HG02884 (cell line): Measurements from ENCODE around the gene NUSAP1.
A peak's percentile ranks its signal among the peaks of the same experiment; 100 is the strongest.
"Not testable (repeated sequence)": the region's sequence is repeated elsewhere in the genome, so short reads cannot be mapped to it uniquely, and the experiment has no call there.

Source experiments
- ATAC-seq: cut with Tn5 transposase; IDR thresholded peaks from one replicate; pipeline ENCODE4 v1.9.1; 2021; ENCODE audit warnings: mild to moderate bottlenecking, moderate library complexity; ENCODE audit not compliant: unreplicated experiment

Gene NUSAP1

GRCh38 chr15:41332194-41333025 is at the start of gene NUSAP1, which contains the start of gene OIP5:
Gene NUSAP1 (plus strand): TSS chr15:41332881. CDS start chr15:41332958, 77 bp downstream.
Gene OIP5 (minus strand): TSS chr15:41332591. CDS start chr15:41332561, 30 bp downstream.
- peak; percentile 84 for ATAC-seq

- not testable (repeated sequence) for ATAC-seq
These were observed 49.6 kb upstream of the NUSAP1 start for GRCh38 chr15:41282980-41283652.

- ATAC-seq = peak; percentile 92
These were observed 48.8 kb upstream of the NUSAP1 start for GRCh38 chr15:41283653-41284426.

- ATAC-seq = no peak
These were observed 48.1 kb upstream of the NUSAP1 start for GRCh38 chr15:41284427-41285177.

- ATAC-seq = no peak
These were observed 47.4 kb upstream of the NUSAP1 start for GRCh38 chr15:41285285-41285684.

GRCh38 chr15:41286665-41287333 is 45.9 kb upstream of the NUSAP1 start:
- no peak for ATAC-seq

GRCh38 chr15:41288464-41288863 is 44.2 kb upstream of the NUSAP1 start:
- no peak for ATAC-seq

- no peak for ATAC-seq
These were observed 42.7 kb upstream of the NUSAP1 start for GRCh38 chr15:41289953-41290352.

- peak; percentile 79 for ATAC-seq
These were observed 41.5 kb upstream of the NUSAP1 start for GRCh38 chr15:41291065-41291631.

GRCh38 chr15:41292521-41292920 is 40.2 kb upstream of the NUSAP1 start:
- ATAC-seq = no peak

GRCh38 chr15:41301139-41301538 is 31.5 kb upstream of the NUSAP1 start:
- not testable (repeated sequence) for ATAC-seq

- no peak for ATAC-seq
These were observed 31.1 kb upstream of the NUSAP1 start for GRCh38 chr15:41301587-41301986.

- no peak for ATAC-seq
These were observed 28.4 kb upstream of the NUSAP1 start for GRCh38 chr15:41304149-41304770.

- ATAC-seq = no peak
These were observed 25.0 kb upstream of the NUSAP1 start for GRCh38 chr15:41307679-41308078.

GRCh38 chr15:41309226-41309905 is 23.3 kb upstream of the NUSAP1 start:
- no peak for ATAC-seq

- not testable (repeated sequence) for ATAC-seq
These were observed 11.8 kb upstream of the NUSAP1 start for GRCh38 chr15:41320805-41321330.

GRCh38 chr15:41323611-41324010 is 9.1 kb upstream of the NUSAP1 start:
- no peak for ATAC-seq

GRCh38 chr15:41331281-41331680 is 1.4 kb upstream of the NUSAP1 start:
- no peak for ATAC-seq
